Panc1 (cell line): ENCODE measurements around the gene KCNH1. TPM values are rescaled to one million over a fixed set of nuclear protein-coding genes. Genes with fewer than 3 reads are reported as not detected.

Experiments
- ATAC-seq: fragments of 200-7000 bp; cut with Tn5 transposase; 2 replicates; pipeline ENCODE4 v1.9.1; 2020; ENCODE audit warnings: mild to moderate bottlenecking, moderate library complexity
- BruUV-seq: library from RNA; stranded (reverse); fragments of 400-500 nt; replicated peaks from 2 replicates; lab custom pipeline; 2021; lab: Mats Ljungman, UMichigan
- CTCF ChIA-PET: fragments of 300-600 bp; sonication (Branson Sonifier 250); formaldehyde crosslinking; loops from one replicate; lab custom pipeline; 2022; ENCODE audit warnings: antibody characterized with exemption; lab: Charles Lee
- POLR2A ChIA-PET: fragments of 300-600 bp; sonication (Branson Sonifier 250); formaldehyde crosslinking; loops from one replicate; lab custom pipeline; 2022; ENCODE audit warnings: antibody characterized with exemption; lab: Charles Lee
- DNase-seq: peaks from one replicate; pipeline ENCODE4 v3.0.0-alpha.2; 2010; ENCODE audit warnings: low read depth, low spot score
- H3K27ac ChIP-seq: 2 replicates; pipeline ENCODE4 v1.5.1; 2011; ENCODE audit warnings: mild to moderate bottlenecking, low read length, inconsistent platforms
- H3K27me3 ChIP-seq: fragments of 200-500 bp; sonication (Bioruptor generic); 2 replicates; pipeline ENCODE4 v1.6.0; 2014; ENCODE audit warnings: low read length, inconsistent platforms; ENCODE audit not compliant: control insufficient read depth, insufficient read depth
- H3K36me3 ChIP-seq: fragments of 200-500 bp; sonication (Bioruptor generic); 2 replicates; pipeline ENCODE4 v1.5.1; 2014; ENCODE audit warnings: inconsistent platforms, mild to moderate bottlenecking, low read length, moderate library complexity; ENCODE audit not compliant: control insufficient read depth, insufficient read depth
- H3K4me1 ChIP-seq: 2 replicates; pipeline ENCODE4 v1.5.1; 2011; ENCODE audit warnings: inconsistent platforms, mild to moderate bottlenecking, low read length, moderate library complexity; ENCODE audit not compliant: control insufficient read depth, insufficient read depth
- H3K4me3 ChIP-seq, 2 experiments: 2 replicates each; pipeline ENCODE4 v1.5.1; 2011 to 2012; ENCODE audit warnings: low read depth in 2 of 2, low read length in 2 of 2, mild to moderate bottlenecking in 2 of 2, inconsistent platforms in 1 of 2, moderate library complexity in 1 of 2
- H3K9me3 ChIP-seq: fragments of 200-500 bp; sonication (Bioruptor generic); 2 replicates; pipeline ENCODE4 v1.5.1; 2014; ENCODE audit warnings: low read depth, mild to moderate bottlenecking, inconsistent platforms, low read length, moderate library complexity; ENCODE audit not compliant: control insufficient read depth, insufficient read depth
- CTCF ChIP-seq: fragments of 450-650 bp; IDR thresholded peaks from 2 replicates; pipeline ENCODE4 v1.5.1; 2017; ENCODE audit warnings: mild to moderate bottlenecking
- POLR2AphosphoS5 ChIP-seq: IDR thresholded peaks from 2 replicates; pipeline ENCODE4 v1.6.1; 2012; ENCODE audit warnings: mild to moderate bottlenecking, low read depth, low read length, moderate library complexity
- REST ChIP-seq, 2 experiments: IDR thresholded peaks; 2 replicates each; pipeline ENCODE4 v1.6.1; 2011 to 2012; ENCODE audit warnings: low read depth in 2 of 2, control low read depth in 1 of 2, low read length in 1 of 2, mild to moderate bottlenecking in 1 of 2, moderate library complexity in 1 of 2; ENCODE audit not compliant: insufficient read depth in 1 of 2
- SIN3A ChIP-seq: IDR thresholded peaks from 2 replicates; pipeline ENCODE4 v1.6.1; 2012; ENCODE audit warnings: low read depth, mild to moderate bottlenecking, low read length, moderate library complexity, borderline replicate concordance; ENCODE audit not compliant: insufficient read depth
- TCF7L2 ChIP-seq: IDR thresholded peaks from 2 replicates; pipeline ENCODE4 v1.6.1; 2011; ENCODE audit warnings: mild to moderate bottlenecking, low read depth, low read length, inconsistent platforms
- in situ Hi-C: cut with HindIII; loops from 2 replicates; pipeline ENCODE4 v1.10.0; 2016; ENCODE audit warnings: low sequenced_read_pairs, low pct_unique_long_range_greater_than_20kb
- intact Hi-C: fragments of 100-400 bp; cut with micrococcal nuclease; formaldehyde crosslinking; loops from one replicate; pipeline ENCODE4 v1.10.0; 2022; ENCODE audit not compliant: unreplicated experiment
- total RNA-seq: library from RNA; stranded (reverse); gene quantifications from one replicate; pipeline ENCODE4 v1.2.1, GENCODE V29; 2021; ENCODE audit not compliant: unreplicated experiment

Gene KCNH1
- total RNA-seq, 1 experiment from 2014 or later = not detected

- no peaks in the 10 kb centered on the region for H3K27me3 ChIP-seq
- no peaks in the 10 kb centered on the region for H3K4me1 ChIP-seq
- ATAC-seq (no peak), DNase-seq (no peak)
- ChIA-PET POLR2A (no interaction called here), CTCF (no interaction called here)
- TF ChIP-seq REST (IDR thresholded peaks at IDR 0.05; ENCODE audit: insufficient read depth in 1 of 2, low read depth in 2 of 2, low read length in 1 of 2) = no peak
- TF ChIP-seq TCF7L2 = no peak
- no peak for TF ChIP-seq SIN3A
- no peak for TF ChIP-seq POLR2AphosphoS5
- TF ChIP-seq CTCF = no peak
- intact Hi-C loops (no loop called here), in situ Hi-C loops (no loop called here)
- no peaks in the 10 kb centered on the region for H3K9me3 ChIP-seq
- H3K27ac ChIP-seq = no peak overlapping the region
- H3K36me3 ChIP-seq = no peaks in the 10 kb centered on the region
- H3K4me3 ChIP-seq = no peak overlapping the region
- BruUV-seq = no TSS peak
These were observed 141.1 kb downstream of the KCNH1 start for GRCh38 chr1:210992837-210993236.

- ChIA-PET POLR2A (no interaction called here), CTCF (no interaction called here)
- in situ Hi-C loops = no loop called here
These were observed 144.0 kb downstream of the KCNH1 start for GRCh38 chr1:210989905-210990304.

More at GRCh38 chr1:210989905-210990304, 144.0 kb downstream of the KCNH1 start:
- H3K9me3 ChIP-seq = no peaks in the 10 kb centered on the region
- H3K27me3 ChIP-seq = no peaks in the 10 kb centered on the region
- intact Hi-C loops = no loop called here
- no TSS peak for BruUV-seq
- ATAC-seq (no peak), DNase-seq (no peak)
- no peak overlapping the region for H3K27ac ChIP-seq
- no peaks in the 10 kb centered on the region for H3K4me1 ChIP-seq
- H3K4me3 ChIP-seq = no peak overlapping the region
- H3K36me3 ChIP-seq = no peaks in the 10 kb centered on the region
- TF ChIP-seq CTCF = no peak
- TF ChIP-seq SIN3A = no peak
- no peak for TF ChIP-seq REST (IDR thresholded peaks at IDR 0.05; ENCODE audit: insufficient read depth in 1 of 2, low read depth in 2 of 2, low read length in 1 of 2)
- TF ChIP-seq POLR2AphosphoS5 = no peak
- TF ChIP-seq TCF7L2 = no peak
